GM12874 (cell line): ENCODE measurements around the gene PLEKHG4.

Experiments used
- TF ChIP-seq, protein P1 (sequence below): IDR thresholded peaks from 2 replicates; pipeline ENCODE4 v1.5.1; 2011; ENCODE audit warnings: low read depth, mild to moderate bottlenecking, control low read depth, low read length, moderate library complexity; ENCODE audit not compliant: insufficient read depth

Gene PLEKHG4

DNA sequence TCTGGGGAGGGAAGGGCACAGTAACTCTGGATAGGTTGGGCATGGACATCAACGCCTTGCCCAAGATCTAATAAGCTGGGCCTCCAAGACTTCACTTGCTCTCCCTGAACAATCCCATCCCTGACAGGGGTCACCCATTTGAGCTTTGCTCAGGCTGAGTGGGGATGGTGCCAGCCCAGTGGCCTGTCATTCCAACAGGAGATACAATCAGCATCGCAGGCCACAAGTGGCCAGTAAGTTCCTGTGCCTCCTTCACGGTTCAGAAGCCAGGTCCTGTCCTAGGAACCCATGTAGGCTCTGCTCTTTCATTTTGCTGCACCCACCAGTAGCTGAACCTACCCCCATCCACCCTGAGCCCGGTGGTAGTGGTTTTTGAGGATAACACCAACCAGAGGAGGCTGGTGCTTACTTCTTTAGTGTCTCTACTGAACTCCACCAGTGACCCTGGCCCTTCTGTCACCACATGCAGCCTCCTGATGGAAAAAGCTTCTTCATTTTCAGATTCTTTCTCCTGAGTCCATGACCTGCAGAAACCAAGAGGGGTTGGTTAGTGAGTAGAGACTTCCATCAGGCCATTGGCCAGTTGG, 14.9 kb downstream of the PLEKHG4 start:
- TF ChIP-seq, protein P1, sequence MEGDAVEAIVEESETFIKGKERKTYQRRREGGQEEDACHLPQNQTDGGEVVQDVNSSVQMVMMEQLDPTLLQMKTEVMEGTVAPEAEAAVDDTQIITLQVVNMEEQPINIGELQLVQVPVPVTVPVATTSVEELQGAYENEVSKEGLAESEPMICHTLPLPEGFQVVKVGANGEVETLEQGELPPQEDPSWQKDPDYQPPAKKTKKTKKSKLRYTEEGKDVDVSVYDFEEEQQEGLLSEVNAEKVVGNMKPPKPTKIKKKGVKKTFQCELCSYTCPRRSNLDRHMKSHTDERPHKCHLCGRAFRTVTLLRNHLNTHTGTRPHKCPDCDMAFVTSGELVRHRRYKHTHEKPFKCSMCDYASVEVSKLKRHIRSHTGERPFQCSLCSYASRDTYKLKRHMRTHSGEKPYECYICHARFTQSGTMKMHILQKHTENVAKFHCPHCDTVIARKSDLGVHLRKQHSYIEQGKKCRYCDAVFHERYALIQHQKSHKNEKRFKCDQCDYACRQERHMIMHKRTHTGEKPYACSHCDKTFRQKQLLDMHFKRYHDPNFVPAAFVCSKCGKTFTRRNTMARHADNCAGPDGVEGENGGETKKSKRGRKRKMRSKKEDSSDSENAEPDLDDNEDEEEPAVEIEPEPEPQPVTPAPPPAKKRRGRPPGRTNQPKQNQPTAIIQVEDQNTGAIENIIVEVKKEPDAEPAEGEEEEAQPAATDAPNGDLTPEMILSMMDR: no peak

DNA sequence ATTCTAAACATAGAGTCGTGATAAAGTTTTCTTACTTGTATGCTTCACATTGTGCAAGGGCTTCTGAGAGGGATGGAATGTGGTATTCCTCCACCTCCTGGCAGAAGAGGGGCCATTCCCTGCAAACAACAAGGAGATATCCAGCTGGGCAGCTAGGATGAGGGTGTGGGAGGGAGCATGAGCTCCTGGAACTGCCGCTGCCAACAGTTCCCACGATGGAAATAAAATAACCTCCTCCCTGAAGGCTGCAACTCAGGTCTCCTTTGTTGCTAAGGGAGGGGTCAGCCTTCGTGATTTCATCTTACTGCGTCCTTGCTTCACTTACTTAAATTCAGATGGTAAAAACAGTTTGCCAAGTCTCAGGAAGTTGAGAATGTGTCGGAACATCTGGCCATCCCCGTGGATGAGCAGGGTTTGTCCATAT, 15.6 kb downstream of the PLEKHG4 start:
- TF ChIP-seq, protein P1: no peak

DNA sequence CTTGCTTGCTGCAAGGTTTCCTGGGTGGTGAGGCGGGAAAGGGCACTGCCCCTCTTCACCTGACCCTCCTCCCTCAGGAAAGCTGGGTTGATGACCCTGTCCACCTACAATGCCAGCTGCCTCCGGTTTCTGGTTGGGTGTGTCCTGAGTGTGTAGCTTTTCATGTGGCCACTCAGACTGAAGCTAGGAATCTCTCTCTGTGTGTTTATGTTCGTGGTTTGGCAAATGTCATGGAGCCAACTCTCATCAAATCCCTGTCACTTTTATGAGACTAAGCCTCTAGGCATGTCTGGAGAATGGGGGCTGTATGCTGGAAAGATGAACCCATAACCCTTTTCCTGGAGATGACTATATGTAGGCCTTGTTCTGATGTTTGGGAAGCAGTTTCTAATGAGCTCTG, 17.1 kb downstream of the PLEKHG4 start:
- TF ChIP-seq, protein P1: no peak

DNA sequence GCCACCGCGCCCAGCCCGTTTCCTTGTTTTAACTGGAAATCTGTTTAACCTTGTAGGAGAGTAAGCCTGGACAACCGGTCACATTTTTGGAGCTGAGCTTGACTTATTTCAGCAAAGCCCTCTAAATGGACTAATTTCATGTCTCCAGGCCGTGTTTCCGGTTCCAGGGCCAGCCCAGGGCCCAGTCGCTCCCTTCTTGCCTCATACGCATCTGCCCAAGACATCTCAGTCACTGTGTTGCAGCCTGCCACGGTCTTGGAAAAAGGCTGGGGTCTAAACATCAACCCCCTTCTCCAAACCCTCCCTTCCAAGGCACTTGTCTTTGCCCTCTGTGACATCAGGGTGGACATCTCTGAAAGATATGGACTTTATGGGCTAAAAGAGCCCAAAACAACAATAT, 18.9 kb downstream of the PLEKHG4 start:
- TF ChIP-seq, protein P1: no peak

DNA sequence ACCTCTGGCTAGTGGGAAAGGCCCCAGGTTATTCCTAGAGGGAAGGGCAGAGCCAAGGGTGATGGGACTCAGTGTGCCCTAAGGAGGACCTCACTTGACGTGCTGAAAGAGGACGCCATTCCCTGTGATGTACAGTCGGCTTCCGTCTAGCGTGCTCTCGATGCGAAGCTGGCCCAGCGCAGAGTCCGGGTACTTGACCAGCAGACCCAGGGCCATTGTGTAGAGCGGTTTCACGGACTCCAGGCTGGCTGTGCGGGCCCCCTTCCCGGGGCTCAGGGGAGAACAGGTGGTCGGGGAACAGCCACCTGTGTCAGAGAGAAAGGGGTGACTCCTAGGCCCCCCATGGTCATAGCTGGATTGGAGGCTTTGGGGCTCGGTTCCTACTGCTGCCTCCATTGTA, 19.9 kb downstream of the PLEKHG4 start:
- TF ChIP-seq, protein P1: no peak

DNA sequence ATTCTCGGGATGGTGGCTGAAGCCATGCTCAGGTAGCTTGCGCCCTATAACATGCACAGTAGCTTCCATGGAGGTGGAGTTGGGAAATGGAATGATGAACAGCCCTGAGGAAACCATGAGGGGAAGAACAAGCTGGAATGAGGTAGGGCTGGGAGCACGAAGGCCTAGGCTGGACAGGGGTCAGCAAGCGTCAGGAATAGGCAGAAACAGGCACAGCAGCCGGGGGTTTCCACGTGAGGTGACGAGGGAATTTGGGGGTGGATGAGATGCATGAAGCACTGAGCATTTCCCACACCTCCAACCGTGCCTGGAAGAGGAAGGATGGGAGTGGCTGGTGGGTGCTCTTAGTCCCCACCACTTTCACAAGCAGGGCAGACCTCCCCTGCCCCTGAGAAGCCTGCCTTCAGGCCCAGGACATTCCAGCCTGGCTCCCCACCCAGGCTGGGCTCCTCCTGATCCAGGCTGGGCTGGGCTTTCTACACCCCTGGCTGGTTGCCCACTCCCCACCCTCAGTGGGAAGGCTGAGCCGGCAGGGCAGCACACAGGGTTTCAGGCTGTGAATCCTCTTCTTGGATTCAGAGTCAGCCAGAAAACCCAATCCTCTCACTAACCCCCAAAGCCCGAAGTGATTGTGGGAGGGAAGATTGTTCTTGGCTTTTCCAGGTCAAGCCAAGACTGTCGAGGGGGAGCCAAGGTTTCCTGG, 21.9 kb downstream of the PLEKHG4 start:
- TF ChIP-seq, protein P1: no peak

DNA sequence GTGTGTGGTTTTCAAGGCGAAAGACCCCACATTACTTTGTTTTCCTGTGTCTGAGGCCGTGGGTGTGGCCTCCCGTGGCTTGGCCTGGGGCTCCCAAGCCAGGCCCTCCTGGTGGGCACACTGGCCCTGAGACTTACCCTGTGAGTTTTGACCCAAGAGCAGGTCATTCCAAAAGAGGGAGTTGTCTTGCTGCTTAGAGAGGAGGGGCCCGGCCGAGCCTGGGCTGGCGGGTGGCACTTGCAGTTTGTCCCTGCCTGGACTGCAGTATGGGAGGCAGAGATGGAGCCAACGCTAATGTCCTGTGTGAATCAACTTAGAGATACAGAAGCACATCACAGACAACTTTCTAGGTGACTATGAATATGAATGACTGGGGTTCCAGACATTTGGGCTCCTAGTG, 22.7 kb downstream of the PLEKHG4 start:
- TF ChIP-seq, protein P1: no peak
